ENCODE measurements around the gene OR56A5. TPM values are rescaled to one million over a fixed set of nuclear protein-coding genes. Genes with fewer than 3 reads are reported as not detected.

The OR56A5 gene
- total and polyA plus RNA-seq, 4 donors = not detected

DNA sequence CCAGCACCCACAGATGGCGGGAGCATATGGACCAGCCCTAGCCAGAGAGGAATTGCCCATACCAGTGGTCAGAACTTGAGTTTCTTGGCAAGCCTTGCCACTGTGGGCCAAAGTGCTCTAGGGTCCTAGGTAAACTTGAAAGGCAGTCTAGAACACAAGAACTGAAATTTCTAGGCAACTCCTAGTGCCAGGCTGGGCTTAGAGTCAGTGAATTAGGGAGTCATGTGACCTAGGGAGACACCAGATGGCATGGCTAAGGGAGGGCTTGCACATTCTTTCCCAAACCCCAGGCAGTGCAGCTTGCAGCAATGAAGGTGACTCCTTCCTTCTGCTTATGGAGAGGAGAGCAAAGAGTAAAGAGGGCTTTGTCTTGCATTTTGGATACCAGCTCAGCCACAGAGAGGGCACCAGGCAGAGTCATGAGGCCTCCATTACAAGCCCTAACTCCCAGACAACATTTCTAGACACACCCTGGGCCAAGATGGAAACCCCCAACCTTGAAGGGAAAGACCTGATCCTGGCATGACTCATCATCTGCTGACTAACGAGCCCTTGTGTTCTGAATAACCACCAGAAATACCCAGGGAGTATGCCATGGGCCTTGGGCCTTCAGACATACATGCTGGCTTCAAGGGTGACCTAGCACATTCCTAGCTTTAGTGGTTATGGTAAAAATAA, 45.4 kb downstream of the OR56A5 start:
- DNase-seq (ENCODE audit: low read depth in 4 of 6, low spot score in 6 of 6) = no peak
- 80% methylated on average over 2 of the region's 2 CpGs for WGBS (ENCODE audit: insufficient coverage)
- Histone ChIP-seq H3K36me3 (ENCODE audit: control insufficient read depth, insufficient read depth, low read length) (no peaks in the 10 kb centered on the region), H3K9me3 (ENCODE audit: control insufficient read depth, insufficient read depth, low read length) (peaks cover 1% of the 10 kb centered on the region), H3K4me1 (ENCODE audit: control insufficient read depth, insufficient read depth, low read length) (no peaks in the 10 kb centered on the region), H3K4me3 (ENCODE audit: low read depth, low read length) (no peak overlapping the region), H3K27me3 (ENCODE audit: control insufficient read depth, insufficient read depth, low read length) (no peaks in the 10 kb centered on the region), H3K27ac (ENCODE audit: low read depth, low read length) (no peak overlapping the region)

Small RNA genes within 50 kb of the gene (small RNA-seq; reads per million reads assigned to genes)
- gene RNA5SP329 (ENCODE audit: low replicate concordance) = not detected

Other genes with a start within 250 kb of the OR56A5 start
- not detected for gene OR56B1, start 232.0 kb downstream of the OR56A5 start, total RNA-seq
- not detected for gene OR56B1, start 232.0 kb downstream of the OR56A5 start, polyA plus RNA-seq (ENCODE audit: insufficient read length in 2 of 2)
- under 1 TPM in 1 of 2 donors, not detected in 1; 0.20 TPM for gene OR52N4, start 214.3 kb downstream of the OR56A5 start, total RNA-seq
- gene OR52N4, start 214.3 kb downstream of the OR56A5 start, polyA plus RNA-seq (ENCODE audit: insufficient read length in 2 of 2) = under 1 TPM in 1 of 2 donors, not detected in 1; 0.33 TPM
- gene OR52N5, start 185.1 kb downstream of the OR56A5 start, total RNA-seq = not detected
- gene OR52N5, start 185.1 kb downstream of the OR56A5 start, polyA plus RNA-seq (ENCODE audit: insufficient read length in 2 of 2) = not detected
- not detected for gene OR52N1, start 177.2 kb downstream of the OR56A5 start, total RNA-seq
- gene OR52N1, start 177.2 kb downstream of the OR56A5 start, polyA plus RNA-seq (ENCODE audit: insufficient read length in 2 of 2) = not detected
- gene OR52N2, start 159.6 kb downstream of the OR56A5 start, total RNA-seq = not detected
- gene OR52N2, start 159.6 kb downstream of the OR56A5 start, polyA plus RNA-seq (ENCODE audit: insufficient read length in 2 of 2) = not detected
- not detected for gene OR52E6, start 126.6 kb downstream of the OR56A5 start, total RNA-seq
- not detected for gene OR52E6, start 126.6 kb downstream of the OR56A5 start, polyA plus RNA-seq (ENCODE audit: insufficient read length in 2 of 2)
- not detected for gene OR52E8, start 110.8 kb downstream of the OR56A5 start, total RNA-seq
- gene OR52E8, start 110.8 kb downstream of the OR56A5 start, polyA plus RNA-seq (ENCODE audit: insufficient read length in 2 of 2) = not detected
- not detected for gene OR52E4, start 87.9 kb downstream of the OR56A5 start, total RNA-seq
- gene OR52E4, start 87.9 kb downstream of the OR56A5 start, polyA plus RNA-seq (ENCODE audit: insufficient read length in 2 of 2) = not detected
- not detected for gene OR52E5, start 75.3 kb downstream of the OR56A5 start, total RNA-seq
- not detected for gene OR52E5, start 75.3 kb downstream of the OR56A5 start, polyA plus RNA-seq (ENCODE audit: insufficient read length in 2 of 2)
- gene OR56A3, start 26.2 kb downstream of the OR56A5 start, total RNA-seq = not detected
- gene OR56A3, start 26.2 kb downstream of the OR56A5 start, polyA plus RNA-seq (ENCODE audit: insufficient read length in 2 of 2) = not detected
- gene OR52L1, start 18.5 kb upstream of the OR56A5 start, total RNA-seq = not detected
- gene OR52L1, start 18.5 kb upstream of the OR56A5 start, polyA plus RNA-seq (ENCODE audit: insufficient read length in 2 of 2) = not detected
- under 1 TPM in 1 of 2 donors, not detected in 1; 0.06 TPM for gene OR56A4, start 38.5 kb upstream of the OR56A5 start, total RNA-seq
- gene OR56A4, start 38.5 kb upstream of the OR56A5 start, polyA plus RNA-seq (ENCODE audit: insufficient read length in 2 of 2) = under 1 TPM in 1 of 2 donors, not detected in 1; 0.06 TPM
- gene OR56A1, start 62.3 kb upstream of the OR56A5 start, total RNA-seq = under 1 TPM; 0.06 to 0.10 TPM
- not detected for gene OR56A1, start 62.3 kb upstream of the OR56A5 start, polyA plus RNA-seq (ENCODE audit: insufficient read length in 2 of 2)
- gene OR56B4, start 139.2 kb upstream of the OR56A5 start, total RNA-seq = not detected
- not detected for gene OR56B4, start 139.2 kb upstream of the OR56A5 start, polyA plus RNA-seq (ENCODE audit: insufficient read length in 2 of 2)
- gene OR52B2, start 201.8 kb upstream of the OR56A5 start, total RNA-seq = not detected
- not detected for gene OR52B2, start 201.8 kb upstream of the OR56A5 start, polyA plus RNA-seq (ENCODE audit: insufficient read length in 2 of 2)
- gene OR52W1, start 230.7 kb upstream of the OR56A5 start, total RNA-seq = not detected
- gene OR52W1, start 230.7 kb upstream of the OR56A5 start, polyA plus RNA-seq (ENCODE audit: insufficient read length in 2 of 2) = under 1 TPM; 0.24 TPM
- not detected for gene C11orf42, start 237.1 kb upstream of the OR56A5 start, total RNA-seq
- 1 to 10 TPM; 1.2 to 2.0 TPM for gene C11orf42, start 237.1 kb upstream of the OR56A5 start, polyA plus RNA-seq (ENCODE audit: insufficient read length in 2 of 2)

Measured in spinal cord (tissue), 10 donors.